A549 (cell line): ENCODE results near the gene KBTBD13.

ENCODE experiments used
- CEBPB ChIP-seq, 2 experiments: fragments of >200 bp in 1 of 2; sonication (Bioruptor Twin) in 1 of 2; formaldehyde crosslinking in 1 of 2; IDR thresholded peaks; 2 replicates each; pipeline ENCODE4 v1.6.1; 2012 to 2016
- CTCF ChIP-seq: fragments of >200 bp; sonication (Bioruptor Twin); formaldehyde crosslinking; IDR thresholded peaks from 3 replicates; pipeline ENCODE4 v1.5.1; 2016
- EP300 ChIP-seq, 2 experiments: fragments of >200 bp; sonication (Bioruptor Twin); formaldehyde crosslinking; IDR thresholded peaks; 2 replicates in 1 of 2; 3 replicates in 1 of 2; pipeline ENCODE4 v1.6.1; 2016 to 2017
- JUN ChIP-seq, 2 experiments: fragments of >200 bp; sonication (Bioruptor Twin); formaldehyde crosslinking; IDR thresholded peaks; 2 replicates in 1 of 2; 3 replicates in 1 of 2; pipeline ENCODE4 v1.6.1; 2016 to 2017
- KDM5A ChIP-seq: fragments of 200-600 bp; sonication (generic); IDR thresholded peaks from 2 replicates; pipeline ENCODE4 v1.6.1; 2016; ENCODE audit warnings: antibody characterized with exemption, mild to moderate bottlenecking
- NR3C1 ChIP-seq: fragments of >200 bp; sonication (Bioruptor Twin); formaldehyde crosslinking; IDR thresholded peaks from 3 replicates; pipeline ENCODE4 v1.6.1; 2017
- PHF8 ChIP-seq: fragments of 200-600 bp; sonication (generic); IDR thresholded peaks from 2 replicates; pipeline ENCODE4 v1.6.1; 2016; ENCODE audit warnings: low read depth, mild to moderate bottlenecking, antibody characterized with exemption, moderate library complexity, borderline replicate concordance
- POLR2A ChIP-seq: IDR thresholded peaks from 2 replicates; pipeline ENCODE4 v1.6.1; 2012; ENCODE audit warnings: mild to moderate bottlenecking, low read length
- POLR2AphosphoS2 ChIP-seq: conservative IDR thresholded peaks from 2 replicates; pipeline ENCODE4 v1.6.1; 2012; ENCODE audit warnings: low read length, improper control_type of control experiment, inconsistent platforms
- REST ChIP-seq: fragments of 200-600 bp; sonication (generic); IDR thresholded peaks from 2 replicates; pipeline ENCODE4 v1.6.1; 2016; ENCODE audit warnings: antibody characterized with exemption, mild to moderate bottlenecking, moderate library complexity
- USF2 ChIP-seq: fragments of 450-650 bp; IDR thresholded peaks from 2 replicates; pipeline ENCODE4 v1.6.1; 2014; ENCODE audit warnings: antibody characterized with exemption
- ZSCAN20 ChIP-seq: fragments of 250-450 bp; sonication (Bioruptor Pico); IDR thresholded peaks from 2 replicates; pipeline ENCODE4 v1.8.0; 2022; ENCODE audit warnings: mild to moderate bottlenecking, moderate library complexity

GRCh38 chr15:65048241-65048640 lies 28.3 kb upstream of the KBTBD13 start:
- TF ChIP-seq POLR2A (no peak), ZSCAN20 (no peak), EP300 (IDR thresholded peaks at IDR 0.05) (no peak), CTCF (no peak), PHF8 (no peak), NR3C1 (no peak), REST (no peak), CEBPB (IDR thresholded peaks at IDR 0.05) (no peak), USF2 (no peak), KDM5A (no peak), JUN (IDR thresholded peaks at IDR 0.05) (no peak), POLR2AphosphoS2 (no peak)
